ENCODE data around the gene CFAP221.

CFAP221 gene

GRCh38 chr2:119596638-119597037, 52.4 kb downstream of the CFAP221 start:
- Histone ChIP-seq H3K27ac (ENCODE audit: low read depth, low read length) (no peak overlapping the region), H3K4me2 (ENCODE audit: low read depth, low read length, poor library complexity, severe bottlenecking) (no peak overlapping the region), H3F3A (ENCODE audit: insufficient read depth) (no peaks in the 10 kb centered on the region), H4K20me1 (ENCODE audit: low read depth, low read length) (no peaks in the 10 kb centered on the region), H3K27me3 (ENCODE audit: low read length) (no peaks in the 10 kb centered on the region), H3K36me3 (ENCODE audit: low read length) (no peaks in the 10 kb centered on the region), H3K79me2 (ENCODE audit: insufficient read depth, low read length) (no peaks in the 10 kb centered on the region), H2AFZ (ENCODE audit: low read depth, low read length, severe bottlenecking) (no peak overlapping the region), H3K9ac (ENCODE audit: low read length) (no peak overlapping the region), H3K4me3 (ENCODE audit: insufficient read depth, low read length, poor library complexity, severe bottlenecking) (no peak overlapping the region), H3K9me3 (ENCODE audit: insufficient read depth, low read length) (no peaks in the 10 kb centered on the region), H3K9me2 (replicated peaks; ENCODE audit: insufficient read depth, low read length) (no peaks in the 10 kb centered on the region)
- no peak for TF ChIP-seq EZH2phosphoT487 (conservative IDR thresholded peaks at IDR 0.05; ENCODE audit: low read length)
- no peak for TF ChIP-seq CTCF (IDR thresholded peaks at IDR 0.05; ENCODE audit: insufficient read depth, low read length, poor library complexity, severe bottlenecking)

- no peaks in the 10 kb centered on the region for H3K27me3 ChIP-seq (ENCODE audit: low read length)
- H3K9me3 ChIP-seq (ENCODE audit: insufficient read depth, low read length) = no peaks in the 10 kb centered on the region
- no peaks in the 10 kb centered on the region for H4K20me1 ChIP-seq (ENCODE audit: low read depth, low read length)
- no peak overlapping the region for H3K27ac ChIP-seq (ENCODE audit: low read depth, low read length)
- no peaks in the 10 kb centered on the region for H3K79me2 ChIP-seq (ENCODE audit: insufficient read depth, low read length)
- H3K4me3 ChIP-seq (ENCODE audit: insufficient read depth, low read length, poor library complexity, severe bottlenecking) = no peak overlapping the region
- no peak overlapping the region for H3K9ac ChIP-seq (ENCODE audit: low read length)
- H3K9me2 ChIP-seq (replicated peaks; ENCODE audit: insufficient read depth, low read length) = no peaks in the 10 kb centered on the region
- TF ChIP-seq CTCF (IDR thresholded peaks at IDR 0.05; ENCODE audit: insufficient read depth, low read length, poor library complexity, severe bottlenecking) = no peak
- TF ChIP-seq EZH2phosphoT487 (conservative IDR thresholded peaks at IDR 0.05; ENCODE audit: low read length) = no peak
- H3F3A ChIP-seq (ENCODE audit: insufficient read depth) = no peaks in the 10 kb centered on the region
- no peaks in the 10 kb centered on the region for H3K36me3 ChIP-seq (ENCODE audit: low read length)
- no peak overlapping the region for H2AFZ ChIP-seq (ENCODE audit: low read depth, low read length, severe bottlenecking)
- H3K4me2 ChIP-seq (ENCODE audit: low read depth, low read length, poor library complexity, severe bottlenecking) = no peak overlapping the region
Observed at GRCh38 chr2:119598596-119599263, 54.5 kb downstream of the CFAP221 start.

DNA sequence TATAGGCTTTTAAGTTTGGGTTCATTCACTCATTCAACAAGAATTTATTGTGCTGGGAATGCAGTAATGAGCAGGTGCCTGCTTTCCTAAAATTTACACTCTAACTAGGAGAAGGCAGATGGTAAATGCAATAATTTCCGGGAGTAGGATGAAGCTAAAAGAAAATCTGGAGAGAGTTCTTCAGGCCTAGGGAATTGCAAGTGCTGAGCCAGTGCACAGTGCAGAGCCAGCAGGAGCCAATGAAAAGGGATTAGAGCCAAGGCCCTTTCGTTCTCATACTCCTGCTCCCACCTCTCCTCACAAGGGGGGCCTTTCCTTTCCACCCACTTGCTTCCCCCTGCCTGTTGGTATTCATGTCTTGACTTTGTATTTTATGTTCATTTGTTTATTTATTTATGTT, 55.1 kb downstream of the CFAP221 start:
- Histone ChIP-seq H3K4me3 (ENCODE audit: insufficient read depth, low read length, poor library complexity, severe bottlenecking) (no peak overlapping the region), H4K20me1 (ENCODE audit: low read depth, low read length) (no peaks in the 10 kb centered on the region), H3K27me3 (ENCODE audit: low read length) (no peaks in the 10 kb centered on the region), H2AFZ (ENCODE audit: low read depth, low read length, severe bottlenecking) (no peak overlapping the region), H3K9ac (ENCODE audit: low read length) (no peak overlapping the region), H3K4me2 (ENCODE audit: low read depth, low read length, poor library complexity, severe bottlenecking) (no peak overlapping the region), H3K9me3 (ENCODE audit: insufficient read depth, low read length) (no peaks in the 10 kb centered on the region), H3K27ac (ENCODE audit: low read depth, low read length) (no peak overlapping the region), H3K9me2 (replicated peaks; ENCODE audit: insufficient read depth, low read length) (no peaks in the 10 kb centered on the region), H3K79me2 (ENCODE audit: insufficient read depth, low read length) (no peaks in the 10 kb centered on the region), H3F3A (ENCODE audit: insufficient read depth) (no peaks in the 10 kb centered on the region), H3K36me3 (ENCODE audit: low read length) (no peaks in the 10 kb centered on the region)
- no peak for TF ChIP-seq CTCF (IDR thresholded peaks at IDR 0.05; ENCODE audit: insufficient read depth, low read length, poor library complexity, severe bottlenecking)
- TF ChIP-seq EZH2phosphoT487 (conservative IDR thresholded peaks at IDR 0.05; ENCODE audit: low read length) = no peak

All from SU-DHL-6 (cell line).